Glutamatergic neuron (in vitro differentiated cells): ENCODE results near the gene VTI1A. TPM values are rescaled to one million over a fixed set of nuclear protein-coding genes. Genes with fewer than 3 reads are reported as not detected.

Experiments used
- DNase-seq: peaks from one replicate; pipeline ENCODE4 v3.0.0; 2022
- H3K27ac Mint-ChIP-seq: one replicate; pipeline ENCODE4 v1.8.0; 2020; ENCODE audit warnings: mild to moderate bottlenecking, mixed read lengths, inconsistent platforms; ENCODE audit not compliant: unreplicated experiment
- H3K27me3 Mint-ChIP-seq: one replicate; pipeline ENCODE4 v1.8.0; 2020; ENCODE audit warnings: mild to moderate bottlenecking, moderate library complexity, mixed read lengths, inconsistent platforms; ENCODE audit not compliant: unreplicated experiment
- H3K36me3 Mint-ChIP-seq: one replicate; pipeline ENCODE4 v1.8.0; 2020; ENCODE audit warnings: mild to moderate bottlenecking, mixed read lengths, inconsistent platforms; ENCODE audit not compliant: unreplicated experiment
- H3K4me1 Mint-ChIP-seq: one replicate; pipeline ENCODE4 v1.8.0; 2020; ENCODE audit warnings: mild to moderate bottlenecking, low read depth, mixed read lengths, inconsistent platforms; ENCODE audit not compliant: unreplicated experiment
- H3K4me3 Mint-ChIP-seq: one replicate; pipeline ENCODE4 v1.8.0; 2020; ENCODE audit warnings: mild to moderate bottlenecking, mixed read lengths, inconsistent platforms; ENCODE audit not compliant: unreplicated experiment
- H3K9me3 Mint-ChIP-seq: one replicate; pipeline ENCODE4 v1.8.0; 2020; ENCODE audit warnings: mild to moderate bottlenecking, moderate library complexity, mixed read lengths, inconsistent platforms; ENCODE audit not compliant: unreplicated experiment
- CTCF ChIP-seq: fragments of 200-600 bp; sonication (generic); IDR thresholded peaks from one replicate; pipeline ENCODE4 v1.5.0; 2021; ENCODE audit not compliant: partially characterized antibody, unreplicated experiment
- total RNA-seq: library from RNA; stranded (reverse); fragmentation: NEBNext Ultra II Directional; extraction: Animal tissue kit (Norgen Biotek cat#: 25700); gene quantifications from one replicate; pipeline ENCODE4 v1.2.1, GENCODE V29; 2021; ENCODE audit not compliant: unreplicated experiment

Gene VTI1A
- total RNA-seq, 1 donor from 2014 or later, result 61.0 TPM

- no peak overlapping the region for H3K27ac Mint-ChIP-seq
- no peaks in the 10 kb centered on the region for H3K27me3 Mint-ChIP-seq
- H3K36me3 Mint-ChIP-seq, result peaks cover 23% of the 10 kb centered on the region
- DNase-seq, result no peak
- TF ChIP-seq CTCF, result no peak
- H3K4me1 Mint-ChIP-seq, result peaks cover 3% of the 10 kb centered on the region
- H3K9me3 Mint-ChIP-seq, result peaks cover 4% of the 10 kb centered on the region
- no peak overlapping the region for H3K4me3 Mint-ChIP-seq
These were observed 404.7 kb downstream of the VTI1A start for GRCh38 chr10:112851588-112852211.

- Mint-ChIP-seq H3K4me1 (peaks cover 3% of the 10 kb centered on the region), H3K4me3 (no peak overlapping the region), H3K27me3 (no peaks in the 10 kb centered on the region), H3K9me3 (peaks cover 4% of the 10 kb centered on the region), H3K27ac (no peak overlapping the region), H3K36me3 (peaks cover 24% of the 10 kb centered on the region)
- TF ChIP-seq CTCF, result no peak
- DNase-seq, result no peak
These were observed 405.3 kb downstream of the VTI1A start for GRCh38 chr10:112852306-112852705.

GRCh38 chr10:112855134-112855533, 408.1 kb downstream of the VTI1A start:
- Mint-ChIP-seq H3K27me3 (no peaks in the 10 kb centered on the region), H3K4me1 (peaks cover 3% of the 10 kb centered on the region), H3K4me3 (no peak overlapping the region), H3K36me3 (peaks cover 13% of the 10 kb centered on the region), H3K27ac (no peak overlapping the region), H3K9me3 (peaks cover 8% of the 10 kb centered on the region)
- DNase-seq, result no peak
- TF ChIP-seq CTCF, result no peak

- no peaks in the 10 kb centered on the region for H3K27me3 Mint-ChIP-seq
- H3K4me1 Mint-ChIP-seq, result peaks cover 3% of the 10 kb centered on the region
- peak overlapping the region; percentile 50 for H3K4me3 Mint-ChIP-seq
- H3K36me3 Mint-ChIP-seq, result peaks cover 13% of the 10 kb centered on the region
- DNase-seq, result no peak
- TF ChIP-seq CTCF, result no peak
- no peak overlapping the region for H3K27ac Mint-ChIP-seq
- peaks cover 8% of the 10 kb centered on the region for H3K9me3 Mint-ChIP-seq
These were observed 410.5 kb downstream of the VTI1A start for GRCh38 chr10:112857493-112857892.

GRCh38 chr10:112858986-112859651, 412.1 kb downstream of the VTI1A start:
- no peak for DNase-seq
- TF ChIP-seq CTCF, result no peak
- peaks cover 8% of the 10 kb centered on the region for H3K9me3 Mint-ChIP-seq
- peaks cover 3% of the 10 kb centered on the region for H3K4me1 Mint-ChIP-seq
- H3K27ac Mint-ChIP-seq, result no peak overlapping the region
- no peak overlapping the region for H3K4me3 Mint-ChIP-seq
- H3K27me3 Mint-ChIP-seq, result no peaks in the 10 kb centered on the region
- H3K36me3 Mint-ChIP-seq, result peaks cover 13% of the 10 kb centered on the region
